HG03097 (cell line): ENCODE measurements around the gene GRIN3B.

Source experiments
- ATAC-seq: cut with Tn5 transposase; IDR thresholded peaks from one replicate; pipeline ENCODE4 v1.9.1; 2021; ENCODE audit not compliant: unreplicated experiment, low FRiP score

Gene GRIN3B

GRCh38 chr19:990746-991145 lies 9.5 kb upstream of the GRIN3B start:
- ATAC-seq: no peak

DNA sequence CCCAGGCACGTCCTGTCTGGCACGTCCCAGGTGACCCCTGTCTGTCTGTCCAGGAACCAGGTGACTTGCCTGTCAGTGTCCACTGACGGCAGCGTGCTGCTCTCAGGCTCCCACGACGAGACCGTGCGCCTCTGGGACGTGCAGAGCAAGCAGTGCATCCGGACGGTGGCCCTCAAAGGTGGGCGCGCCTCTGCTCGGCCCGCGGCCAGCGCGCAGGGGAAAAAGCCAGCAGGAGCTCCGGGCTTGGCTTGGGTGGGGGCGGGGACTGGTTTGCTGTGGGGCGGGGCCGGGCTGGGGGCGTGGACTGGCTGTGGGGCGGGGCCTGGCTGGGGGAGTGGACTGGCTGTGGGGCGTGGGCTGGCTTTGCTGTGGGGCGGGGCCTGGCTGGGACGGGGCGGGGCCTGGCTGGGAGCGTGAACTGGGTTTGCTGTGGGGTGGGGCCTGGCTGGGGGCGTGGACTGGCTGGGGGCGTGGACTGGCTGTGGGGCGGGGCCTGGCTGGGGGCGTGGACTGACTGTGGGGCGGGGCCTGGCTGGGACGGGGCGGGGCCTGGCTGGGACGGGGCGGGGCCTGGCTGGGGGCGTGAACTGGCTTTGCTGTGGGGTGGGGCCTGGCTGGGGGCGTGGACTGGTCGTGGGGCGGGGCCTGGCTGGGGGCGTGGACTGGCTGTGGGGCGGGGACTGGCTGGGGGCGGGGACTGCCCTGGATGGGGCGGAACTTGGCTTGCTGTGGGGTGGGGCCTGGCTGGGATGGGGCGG lies 8.9 kb upstream of the GRIN3B start:
- ATAC-seq: no peak

DNA sequence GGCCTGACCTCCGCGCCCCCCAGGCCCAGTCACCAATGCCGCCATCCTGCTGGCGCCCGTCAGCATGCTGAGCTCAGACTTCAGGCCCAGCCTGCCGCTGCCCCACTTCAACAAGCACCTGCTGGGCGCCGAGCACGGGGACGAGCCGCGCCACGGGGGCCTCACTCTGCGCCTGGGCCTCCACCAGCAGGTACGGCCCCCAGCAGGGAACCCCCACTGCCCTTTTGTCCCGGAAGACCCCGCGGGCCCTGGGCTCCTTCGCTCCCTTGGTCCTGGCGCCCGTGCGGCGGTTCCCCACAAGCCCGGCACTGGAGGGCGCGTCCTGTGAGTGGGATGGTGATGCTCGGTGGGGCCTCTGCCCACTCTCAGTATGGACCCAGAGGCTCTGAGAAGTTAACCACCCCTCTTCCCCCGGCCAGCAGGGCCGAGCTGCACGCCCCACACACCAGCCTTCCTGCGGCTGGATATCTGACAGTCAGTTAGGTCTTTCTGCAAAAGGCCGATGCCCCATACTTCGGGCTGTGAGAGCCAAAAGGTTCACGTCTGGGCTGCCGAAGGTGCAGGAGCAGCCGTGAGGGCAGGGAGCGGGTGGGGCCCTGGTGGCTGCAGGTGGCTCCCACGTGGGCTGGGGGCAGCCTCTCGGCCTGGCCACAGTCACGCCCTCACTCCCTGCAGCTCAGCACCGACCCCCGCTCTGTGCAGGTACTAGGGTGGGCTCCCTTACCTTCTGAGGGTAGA lies 8.1 kb upstream of the GRIN3B start:
- ATAC-seq: no peak

GRCh38 chr19:992670-993055 lies 7.6 kb upstream of the GRIN3B start:
- ATAC-seq: no peak

DNA sequence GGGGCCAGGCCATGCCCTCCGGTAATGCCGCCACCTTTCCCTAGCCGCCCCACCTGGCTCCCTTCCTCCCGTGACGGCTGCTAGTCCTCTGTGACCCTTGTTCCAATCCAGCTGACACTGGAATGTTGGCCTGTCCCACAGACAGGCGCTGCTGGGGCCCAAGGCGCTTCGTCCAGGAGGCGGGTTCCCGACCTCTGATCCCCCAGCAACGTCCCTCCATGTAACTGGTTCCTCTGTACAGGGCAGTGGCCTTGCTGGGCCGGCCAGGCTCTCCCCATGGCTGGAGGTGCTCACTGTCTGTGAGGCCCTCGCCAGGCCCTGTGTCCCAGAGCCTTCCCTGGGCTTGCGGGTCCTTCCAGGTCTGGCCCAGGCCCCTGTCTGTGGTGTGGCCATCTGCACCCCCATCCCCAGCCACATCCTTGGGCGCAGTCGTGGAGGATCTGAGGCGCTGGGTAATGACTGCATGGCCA lies 6.8 kb upstream of the GRIN3B start:
- no peak for ATAC-seq

GRCh38 chr19:993831-994393 lies 6.3 kb upstream of the GRIN3B start:
- no peak for ATAC-seq

DNA sequence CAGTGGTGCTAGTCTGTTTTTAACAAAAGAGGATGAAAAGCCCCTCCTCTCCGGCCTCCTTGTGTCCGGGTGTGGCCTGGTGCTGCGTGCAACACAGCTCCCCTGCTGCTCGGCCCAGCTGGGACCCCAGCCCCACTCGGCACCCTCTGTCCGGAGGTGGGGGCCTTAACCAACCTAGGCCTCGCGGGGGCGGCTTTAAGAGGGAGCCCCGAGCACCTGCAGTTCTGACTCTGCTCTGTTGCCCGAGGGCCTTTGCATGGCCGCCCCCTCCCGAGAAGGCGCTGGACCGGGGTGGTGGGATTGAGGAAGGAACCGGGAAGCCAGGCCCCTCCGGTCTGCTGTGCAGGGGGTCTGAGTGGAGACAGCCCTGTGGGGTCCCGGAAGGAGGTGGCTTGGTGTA lies 5.7 kb upstream of the GRIN3B start:
- ATAC-seq: no peak

DNA sequence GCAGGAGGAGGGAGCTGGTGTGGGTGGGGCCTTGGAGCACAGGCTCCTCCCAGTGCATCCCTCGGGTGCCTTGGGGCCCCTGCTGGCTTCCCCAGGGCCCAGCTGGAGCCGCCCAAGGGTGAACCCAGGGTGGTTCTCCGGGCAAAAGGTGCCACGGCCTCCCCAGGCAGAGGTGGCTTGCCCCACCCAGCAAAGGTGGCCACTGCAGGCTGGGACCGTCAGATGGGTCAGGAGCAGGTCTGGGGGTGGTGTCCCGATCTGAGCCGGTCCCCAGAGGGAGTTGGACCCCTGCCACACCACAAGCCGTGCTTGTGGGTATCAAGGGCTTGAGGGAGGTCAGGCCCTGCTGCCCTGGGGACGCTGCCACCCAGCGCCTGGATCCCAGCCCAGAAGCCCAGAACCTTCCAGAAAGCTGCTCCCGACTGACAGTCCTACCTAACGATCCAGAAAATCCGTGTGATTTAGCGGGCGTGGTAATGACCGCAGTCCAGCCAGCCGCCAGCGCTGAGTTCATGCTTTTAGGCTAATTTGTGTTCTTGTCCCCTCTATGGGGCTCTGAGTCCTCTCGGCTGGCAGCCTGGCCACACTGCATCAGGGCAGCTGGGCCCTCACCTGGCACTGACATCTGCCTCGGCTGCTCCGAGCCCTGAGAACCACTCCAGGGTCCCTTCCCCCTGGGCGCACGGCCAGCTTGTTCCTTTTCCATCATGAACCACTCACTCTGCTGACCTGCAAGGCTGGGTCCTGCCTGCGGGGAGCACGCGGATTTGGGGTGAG lies 5.0 kb upstream of the GRIN3B start:
- no peak for ATAC-seq

- ATAC-seq: no peak
Measured at GRCh38 chr19:996051-996838, 4.0 kb upstream of the GRIN3B start.

- no peak for ATAC-seq
Measured at GRCh38 chr19:998064-998463, 2.2 kb upstream of the GRIN3B start.

DNA sequence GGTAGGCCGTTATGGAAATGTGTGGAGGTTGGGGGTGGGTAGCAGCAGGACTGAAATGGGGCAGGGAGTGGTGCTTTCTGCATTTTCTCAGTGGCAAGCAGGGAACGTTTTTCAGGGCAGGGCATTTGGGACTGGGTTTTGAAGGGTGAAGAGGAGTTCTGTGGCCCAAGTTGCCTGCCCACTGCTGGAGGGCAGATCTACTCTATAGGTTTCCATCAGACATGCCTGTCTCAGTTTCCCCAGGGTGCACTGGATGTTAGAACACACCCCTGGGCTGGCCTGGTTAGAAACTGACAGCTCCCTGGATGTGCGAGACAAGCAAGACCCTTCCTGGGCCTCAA lies 870 bp upstream of the GRIN3B start:
- no peak for ATAC-seq

DNA sequence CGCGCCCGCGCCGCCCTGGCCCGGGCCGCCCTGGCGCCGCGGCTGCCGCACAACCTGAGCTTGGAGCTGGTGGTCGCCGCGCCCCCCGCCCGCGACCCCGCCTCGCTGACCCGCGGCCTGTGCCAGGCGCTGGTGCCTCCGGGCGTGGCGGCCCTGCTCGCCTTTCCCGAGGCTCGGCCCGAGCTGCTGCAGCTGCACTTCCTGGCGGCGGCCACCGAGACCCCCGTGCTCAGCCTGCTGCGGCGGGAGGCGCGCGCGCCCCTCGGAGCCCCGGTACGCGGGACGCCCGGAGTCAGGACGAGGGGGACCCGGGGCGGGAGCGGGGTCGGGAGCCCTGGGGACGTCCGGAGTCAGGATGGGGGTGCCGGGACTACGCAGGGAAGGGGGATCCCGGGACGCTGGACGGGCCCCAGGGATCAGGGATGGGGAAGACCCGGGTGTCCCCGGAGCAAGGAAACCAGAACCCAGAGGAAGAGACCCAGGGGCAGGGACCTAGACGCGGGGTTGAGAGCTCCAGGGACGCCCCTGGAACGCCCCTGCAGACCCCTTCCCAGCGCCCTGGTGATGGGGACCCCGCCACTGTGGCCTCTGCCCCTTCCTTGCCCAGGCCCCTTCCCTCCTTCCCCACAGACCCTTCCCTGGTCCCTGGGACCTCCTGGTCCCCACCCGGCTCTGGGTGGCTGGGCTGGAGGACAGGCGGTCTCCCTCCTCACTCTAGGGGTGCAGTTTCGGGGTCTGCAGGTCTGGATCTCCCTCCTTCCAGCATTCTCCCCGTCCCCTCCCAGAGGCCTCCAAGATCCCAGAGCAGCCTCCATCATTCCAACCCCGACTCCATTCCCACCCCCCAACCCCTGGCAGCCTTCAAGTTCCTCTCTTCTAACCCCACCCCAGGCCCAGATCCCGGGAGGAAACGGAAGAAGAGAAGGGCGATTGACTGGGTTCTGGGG lies 645 bp downstream of the GRIN3B start:
- ATAC-seq: no peak

DNA sequence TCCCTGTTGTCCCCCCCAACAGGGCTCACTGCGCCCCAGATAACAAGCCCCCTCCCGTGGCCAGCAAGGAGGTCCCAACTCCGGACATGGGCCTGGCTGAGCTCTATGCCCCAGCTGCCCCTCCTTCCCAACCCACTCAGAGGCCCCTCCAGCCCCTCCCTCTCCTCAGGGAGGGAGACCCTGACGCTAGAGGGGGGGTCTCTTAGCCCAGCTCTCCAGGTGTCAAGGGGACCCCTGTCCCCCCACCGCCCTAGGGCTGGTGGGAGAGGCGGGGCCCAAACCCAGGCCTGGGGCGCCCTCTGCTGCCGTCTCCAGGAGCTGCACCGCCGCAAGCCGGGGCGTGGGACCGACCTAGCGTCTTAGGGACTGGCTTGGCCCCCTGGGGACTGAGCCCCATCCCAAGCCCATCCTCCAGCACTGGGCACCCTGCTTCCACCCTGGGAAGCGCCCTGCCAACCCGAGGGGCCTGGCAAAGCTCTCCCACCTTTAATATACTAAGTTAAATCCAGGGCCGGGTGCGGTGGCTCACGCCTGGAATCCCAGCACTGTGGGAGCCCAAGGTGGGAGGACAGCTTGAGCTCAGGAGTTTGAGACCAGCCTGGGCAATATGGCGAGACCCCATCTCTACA lies 1.4 kb downstream of the GRIN3B start:
- ATAC-seq: no peak

- no peak for ATAC-seq
Measured at GRCh38 chr19:1002600-1002999, 2.4 kb downstream of the GRIN3B start.

DNA sequence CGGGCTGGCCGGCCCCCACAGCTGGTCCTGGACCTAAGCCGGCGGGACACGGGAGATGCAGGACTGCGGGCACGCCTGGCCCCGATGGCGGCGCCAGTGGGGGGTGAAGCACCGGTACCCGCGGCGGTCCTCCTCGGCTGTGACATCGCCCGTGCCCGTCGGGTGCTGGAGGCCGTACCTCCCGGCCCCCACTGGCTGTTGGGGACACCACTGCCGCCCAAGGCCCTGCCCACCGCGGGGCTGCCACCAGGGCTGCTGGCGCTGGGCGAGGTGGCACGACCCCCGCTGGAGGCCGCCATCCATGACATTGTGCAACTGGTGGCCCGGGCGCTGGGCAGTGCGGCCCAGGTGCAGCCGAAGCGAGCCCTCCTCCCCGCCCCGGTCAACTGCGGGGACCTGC lies 3.1 kb downstream of the GRIN3B start:
- ATAC-seq: no peak

DNA sequence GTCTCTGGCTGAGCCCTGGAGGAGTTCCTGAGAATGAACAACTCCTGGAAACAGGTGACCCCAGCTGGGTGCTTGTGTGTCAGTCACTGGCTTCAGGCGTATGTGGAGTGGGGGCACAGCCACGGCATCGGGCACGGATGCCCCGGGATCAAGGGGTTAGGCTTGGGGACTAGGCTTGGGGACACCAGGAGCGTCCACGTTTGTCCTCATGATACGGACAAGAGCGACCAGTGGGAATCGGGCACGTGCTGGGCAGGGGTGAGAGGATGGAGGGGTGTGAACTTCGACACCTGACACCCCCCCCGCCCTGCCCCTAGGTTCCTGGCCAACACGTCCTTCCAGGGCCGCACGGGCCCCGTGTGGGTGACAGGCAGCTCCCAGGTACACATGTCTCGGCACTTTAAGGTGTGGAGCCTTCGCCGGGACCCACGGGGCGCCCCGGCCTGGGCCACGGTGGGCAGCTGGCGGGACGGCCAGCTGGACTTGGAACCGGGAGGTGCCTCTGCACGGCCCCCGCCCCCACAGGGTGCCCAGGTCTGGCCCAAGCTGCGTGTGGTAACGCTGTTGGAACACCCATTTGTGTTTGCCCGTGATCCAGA lies 4.1 kb downstream of the GRIN3B start:
- ATAC-seq: no peak

GRCh38 chr19:1004803-1005664 lies 4.8 kb downstream of the GRIN3B start:
- ATAC-seq: no peak
